Osteoblast (primary cell): ENCODE data around the gene DNAH8. TPM values are rescaled to one million over a fixed set of nuclear protein-coding genes. Genes with fewer than 3 reads are reported as not detected.

Experiments used
- DNase-seq: peaks from one replicate; pipeline ENCODE4 v3.0.0; 2011; ENCODE audit warnings: low spot score, mixed read lengths; ENCODE audit not compliant: insufficient read length; ENCODE audit errors: missing footprints
- H2AFZ ChIP-seq: 2 replicates; pipeline ENCODE4 v1.6.0; 2011; ENCODE audit warnings: mild to moderate bottlenecking, low read length
- H3K27ac ChIP-seq: 2 replicates; pipeline ENCODE4 v1.5.1; 2011; ENCODE audit warnings: mild to moderate bottlenecking, low read depth, low read length, moderate library complexity
- H3K27me3 ChIP-seq: 2 replicates; pipeline ENCODE4 v1.6.0; 2012; ENCODE audit warnings: mild to moderate bottlenecking, control low read depth, inconsistent platforms, low read length, moderate library complexity; ENCODE audit not compliant: insufficient read depth
- H3K36me3 ChIP-seq: 2 replicates; pipeline ENCODE4 v1.5.1; 2011; ENCODE audit warnings: mild to moderate bottlenecking, low read length, control low read depth, moderate library complexity; ENCODE audit not compliant: insufficient read depth
- H3K4me1 ChIP-seq: 2 replicates; pipeline ENCODE4 v1.5.1; 2011; ENCODE audit warnings: mild to moderate bottlenecking, low read length, control low read depth, moderate library complexity; ENCODE audit not compliant: insufficient read depth
- H3K4me2 ChIP-seq: 2 replicates; pipeline ENCODE4 v1.6.0; 2011; ENCODE audit warnings: mild to moderate bottlenecking, low read length; ENCODE audit not compliant: insufficient read depth
- H3K4me3 ChIP-seq: fragments of 200-600 bp; sonication (generic); 3 replicates; pipeline ENCODE4 v1.5.1; 2012; ENCODE audit warnings: mild to moderate bottlenecking, low read length, inconsistent platforms; ENCODE audit not compliant: insufficient read depth
- H3K79me2 ChIP-seq: 2 replicates; pipeline ENCODE4 v1.6.0; 2012; ENCODE audit warnings: mild to moderate bottlenecking, low read length, control low read depth, inconsistent platforms; ENCODE audit not compliant: insufficient read depth
- H3K9me3 ChIP-seq: 2 replicates; pipeline ENCODE4 v1.5.1; 2011; ENCODE audit warnings: low read depth, low read length, control low read depth
- H4K20me1 ChIP-seq: 2 replicates; pipeline ENCODE4 v1.6.0; 2012; ENCODE audit warnings: mild to moderate bottlenecking, low read length, control low read depth; ENCODE audit not compliant: insufficient read depth
- total RNA-seq: library from RNA; depleted of rRNA; stranded (reverse); fragments of >200 nt; gene quantifications from 2 replicates; pipeline ENCODE4 v1.2.3, GENCODE V29; 2012
- TF ChIP-seq, protein P1 (sequence below): IDR thresholded peaks from 2 replicates; pipeline ENCODE4 v1.5.1; 2011; ENCODE audit warnings: mild to moderate bottlenecking, low read depth, low read length, moderate library complexity; ENCODE audit errors: extremely low read depth

Gene DNAH8
- total RNA-seq, 1 donor = 0.36 TPM

- Histone ChIP-seq H3K36me3 (no peaks in the 10 kb centered on the region), H3K79me2 (no peaks in the 10 kb centered on the region), H3K4me1 (no peaks in the 10 kb centered on the region), H4K20me1 (no peaks in the 10 kb centered on the region), H3K4me3 (no peak overlapping the region), H3K27ac (no peak overlapping the region), H3K4me2 (no peak overlapping the region), H3K27me3 (no peaks in the 10 kb centered on the region), H3K9me3 (no peaks in the 10 kb centered on the region), H2AFZ (no peak overlapping the region)
- DNase-seq = peak; percentile 45
- TF ChIP-seq, protein P1, sequence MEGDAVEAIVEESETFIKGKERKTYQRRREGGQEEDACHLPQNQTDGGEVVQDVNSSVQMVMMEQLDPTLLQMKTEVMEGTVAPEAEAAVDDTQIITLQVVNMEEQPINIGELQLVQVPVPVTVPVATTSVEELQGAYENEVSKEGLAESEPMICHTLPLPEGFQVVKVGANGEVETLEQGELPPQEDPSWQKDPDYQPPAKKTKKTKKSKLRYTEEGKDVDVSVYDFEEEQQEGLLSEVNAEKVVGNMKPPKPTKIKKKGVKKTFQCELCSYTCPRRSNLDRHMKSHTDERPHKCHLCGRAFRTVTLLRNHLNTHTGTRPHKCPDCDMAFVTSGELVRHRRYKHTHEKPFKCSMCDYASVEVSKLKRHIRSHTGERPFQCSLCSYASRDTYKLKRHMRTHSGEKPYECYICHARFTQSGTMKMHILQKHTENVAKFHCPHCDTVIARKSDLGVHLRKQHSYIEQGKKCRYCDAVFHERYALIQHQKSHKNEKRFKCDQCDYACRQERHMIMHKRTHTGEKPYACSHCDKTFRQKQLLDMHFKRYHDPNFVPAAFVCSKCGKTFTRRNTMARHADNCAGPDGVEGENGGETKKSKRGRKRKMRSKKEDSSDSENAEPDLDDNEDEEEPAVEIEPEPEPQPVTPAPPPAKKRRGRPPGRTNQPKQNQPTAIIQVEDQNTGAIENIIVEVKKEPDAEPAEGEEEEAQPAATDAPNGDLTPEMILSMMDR = no peak
Measured at GRCh38 chr6:39054577-39055142, 339.5 kb downstream of the DNAH8 start.

GRCh38 chr6:39055661-39056060, 340.6 kb downstream of the DNAH8 start:
- Histone ChIP-seq H4K20me1 (no peaks in the 10 kb centered on the region), H3K79me2 (no peaks in the 10 kb centered on the region), H3K4me3 (no peak overlapping the region), H3K36me3 (no peaks in the 10 kb centered on the region), H3K27me3 (no peaks in the 10 kb centered on the region), H3K27ac (no peak overlapping the region), H3K4me1 (no peaks in the 10 kb centered on the region), H3K4me2 (no peak overlapping the region), H3K9me3 (no peaks in the 10 kb centered on the region), H2AFZ (no peak overlapping the region)
- DNase-seq = no peak
- TF ChIP-seq, protein P1 = no peak

GRCh38 chr6:39056191-39056590, 341.1 kb downstream of the DNAH8 start:
- no peaks in the 10 kb centered on the region for H3K4me1 ChIP-seq
- peak; percentile 17 for DNase-seq
- H3K9me3 ChIP-seq = no peaks in the 10 kb centered on the region
- no peak overlapping the region for H3K27ac ChIP-seq
- H4K20me1 ChIP-seq = no peaks in the 10 kb centered on the region
- no peaks in the 10 kb centered on the region for H3K27me3 ChIP-seq
- no peak overlapping the region for H2AFZ ChIP-seq
- TF ChIP-seq, protein P1 = no peak
- H3K79me2 ChIP-seq = no peaks in the 10 kb centered on the region
- no peak overlapping the region for H3K4me2 ChIP-seq
- no peaks in the 10 kb centered on the region for H3K36me3 ChIP-seq
- H3K4me3 ChIP-seq = no peak overlapping the region

DNA sequence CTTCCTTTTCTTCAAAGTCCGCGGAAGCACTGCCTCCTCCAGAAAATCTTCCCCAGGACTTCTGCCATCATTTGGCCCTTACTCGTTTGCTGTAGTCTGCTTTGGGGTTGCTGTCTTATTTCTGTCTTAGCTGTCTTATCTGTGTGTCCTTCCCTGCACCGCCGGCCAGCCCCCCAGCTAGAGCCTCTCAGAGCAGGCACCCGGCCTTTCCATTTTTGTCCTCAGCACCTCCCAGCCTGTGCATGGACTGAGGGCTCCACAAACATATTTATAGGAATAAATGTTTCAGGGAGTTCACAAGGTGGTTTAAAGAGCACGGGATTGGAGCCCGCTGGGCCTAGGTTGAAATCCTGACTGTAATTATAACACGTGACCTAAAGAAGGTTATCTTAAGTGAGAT, 341.6 kb downstream of the DNAH8 start:
- H2AFZ ChIP-seq = no peak overlapping the region
- TF ChIP-seq, protein P1 = no peak
- no peak overlapping the region for H3K4me2 ChIP-seq
- H3K27me3 ChIP-seq = no peaks in the 10 kb centered on the region
- peak; percentile 65 for DNase-seq
- H3K79me2 ChIP-seq = no peaks in the 10 kb centered on the region
- H4K20me1 ChIP-seq = no peaks in the 10 kb centered on the region
- H3K9me3 ChIP-seq = no peaks in the 10 kb centered on the region
- H3K36me3 ChIP-seq = no peaks in the 10 kb centered on the region
- no peaks in the 10 kb centered on the region for H3K4me1 ChIP-seq
- H3K4me3 ChIP-seq = no peak overlapping the region
- no peak overlapping the region for H3K27ac ChIP-seq
